A673 (cell line): ENCODE measurements around the gene KCNJ10. TPM values are rescaled to one million over a fixed set of nuclear protein-coding genes. Genes with fewer than 3 reads are reported as not detected.

ENCODE experiments used
- BruUV-seq: library from RNA; stranded (reverse); fragments of 400-500 nt; replicated peaks from 2 replicates; lab custom pipeline; 2021; lab: Mats Ljungman, UMichigan
- CTCF ChIA-PET: fragments of 300-600 bp; sonication (Branson Sonifier 250); formaldehyde crosslinking; loops from one replicate; lab custom pipeline; 2022; ENCODE audit warnings: antibody characterized with exemption; lab: Charles Lee
- POLR2A ChIA-PET: fragments of 300-600 bp; sonication (Branson Sonifier 250); formaldehyde crosslinking; loops from one replicate; lab custom pipeline; 2022; ENCODE audit warnings: antibody characterized with exemption; ENCODE audit not compliant: low non-redundant PET; lab: Charles Lee
- DNase-seq: peaks from one replicate; pipeline ENCODE4 v3.0.0-alpha.2; 2015; ENCODE audit warnings: low spot score
- H3K27ac ChIP-seq: fragments of 200-600 bp; sonication (generic); 2 replicates; pipeline ENCODE4 v1.5.1; 2016; ENCODE audit warnings: mixed run types, low read depth, mild to moderate bottlenecking, mixed read lengths, antibody characterized with exemption, low read length; ENCODE audit not compliant: poor library complexity, severe bottlenecking
- H3K27me3 ChIP-seq: fragments of 200-600 bp; sonication (generic); replicated peaks from 2 replicates; pipeline ENCODE4 v1.6.1; 2017; ENCODE audit warnings: mixed run types, low read depth, mild to moderate bottlenecking, mixed read lengths, antibody characterized with exemption, low read length; ENCODE audit not compliant: insufficient read depth, poor library complexity
- H3K36me3 ChIP-seq: fragments of 200-600 bp; sonication (generic); 2 replicates; pipeline ENCODE4 v1.6.1; 2016; ENCODE audit warnings: mixed run types, mild to moderate bottlenecking, mixed read lengths, antibody characterized with exemption, low read length; ENCODE audit not compliant: insufficient read depth, poor library complexity, severe bottlenecking
- H3K4me1 ChIP-seq: fragments of 200-600 bp; sonication (generic); 2 replicates; pipeline ENCODE4 v1.6.1; 2017; ENCODE audit warnings: mixed run types, mild to moderate bottlenecking, mixed read lengths, antibody characterized with exemption, low read length; ENCODE audit not compliant: insufficient read depth, poor library complexity, severe bottlenecking
- H3K4me3 ChIP-seq: fragments of 200-600 bp; sonication (generic); 2 replicates; pipeline ENCODE4 v1.5.1; 2016; ENCODE audit warnings: low read depth, mixed run types, mild to moderate bottlenecking, mixed read lengths, low read length; ENCODE audit not compliant: poor library complexity, severe bottlenecking
- H3K9me3 ChIP-seq: fragments of 200-600 bp; sonication (generic); 2 replicates; pipeline ENCODE4 v1.6.1; 2016; ENCODE audit warnings: mixed run types, low read depth, mild to moderate bottlenecking, mixed read lengths, antibody characterized with exemption, low read length; ENCODE audit not compliant: poor library complexity, severe bottlenecking
- CTCF ChIP-seq: fragments of 300-800, 200-600 bp; sonication (generic); conservative IDR thresholded peaks from 2 replicates; pipeline ENCODE4 v1.5.1; 2017; ENCODE audit warnings: low read depth, mild to moderate bottlenecking, antibody characterized with exemption, low read length, moderate library complexity, mixed read lengths
- EZH2 ChIP-seq: fragments of 200-600 bp; sonication (generic); IDR thresholded peaks from 2 replicates; pipeline ENCODE4 v1.6.1; 2017; ENCODE audit warnings: borderline replicate concordance, low read depth, mild to moderate bottlenecking, mixed read lengths, antibody characterized with exemption, low read length; ENCODE audit not compliant: poor library complexity, severe bottlenecking
- intact Hi-C: fragments of 100-400 bp; cut with micrococcal nuclease; formaldehyde crosslinking; loops from one replicate; pipeline ENCODE4 v1.10.0; 2022; ENCODE audit not compliant: unreplicated experiment
- total RNA-seq: library from RNA; stranded (reverse); gene quantifications from 2 replicates; pipeline ENCODE4 v1.2.3, GENCODE V29; 2021

KCNJ10 gene
- total RNA-seq, 1 experiment from 2014 or later: not detected

DNA sequence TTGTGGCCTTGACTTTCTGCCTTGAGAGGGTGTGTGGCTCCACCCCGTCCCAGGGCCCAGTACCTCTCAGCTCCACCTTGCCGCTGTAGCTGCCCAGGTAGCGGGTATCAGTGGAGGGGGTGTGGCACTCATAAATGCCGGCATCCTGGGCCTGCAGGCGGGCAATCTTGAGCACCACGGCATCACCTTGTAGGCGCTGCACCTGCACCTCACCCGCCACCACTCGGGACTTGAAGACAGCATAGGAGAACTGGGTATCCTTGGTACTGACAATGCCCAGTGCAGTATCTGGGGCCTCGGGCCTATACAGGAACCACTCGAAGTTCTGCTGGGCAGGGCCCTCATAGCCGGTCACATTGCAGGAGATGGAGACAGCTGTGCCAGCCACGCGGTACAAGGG, 24.8 kb upstream of the KCNJ10 start:
- ChIA-PET CTCF (no interaction called here), POLR2A (no interaction called here)
- H3K4me1 ChIP-seq: peaks cover 12% of the 10 kb centered on the region
- no peak overlapping the region for H3K27ac ChIP-seq
- H3K9me3 ChIP-seq: no peaks in the 10 kb centered on the region
- H3K4me3 ChIP-seq: no peak overlapping the region
- no peak for DNase-seq
- H3K36me3 ChIP-seq: no peaks in the 10 kb centered on the region
- TF ChIP-seq CTCF: no peak
- TF ChIP-seq EZH2: no peak
- no peaks in the 10 kb centered on the region for H3K27me3 ChIP-seq
- intact Hi-C loops: no loop called here
- BruUV-seq: no TSS peak

DNA sequence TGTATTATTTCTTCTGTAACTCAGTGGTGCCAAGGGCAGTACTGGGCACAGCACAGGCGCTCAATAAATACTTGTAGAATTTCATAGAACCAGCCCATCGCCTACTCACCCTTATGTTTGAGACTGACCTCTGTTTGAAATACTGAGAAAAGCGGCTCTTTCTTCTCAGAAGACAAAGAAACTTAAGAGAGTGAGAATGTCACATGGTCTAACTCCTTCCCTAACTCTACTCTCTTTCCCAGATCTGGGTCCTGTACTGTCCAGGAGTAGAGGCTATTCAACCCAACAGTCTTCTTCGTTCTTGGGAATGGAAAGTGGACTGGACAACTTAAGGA, 24.3 kb upstream of the KCNJ10 start:
- no peak overlapping the region for H3K4me3 ChIP-seq
- H3K36me3 ChIP-seq: no peaks in the 10 kb centered on the region
- CTCF ChIA-PET: no interaction called here
- intact Hi-C loops: no loop called here
- H3K9me3 ChIP-seq: no peaks in the 10 kb centered on the region
- no peak for DNase-seq
- H3K4me1 ChIP-seq: peaks cover 10% of the 10 kb centered on the region
- POLR2A ChIA-PET: no interaction called here
- BruUV-seq: no TSS peak
- H3K27me3 ChIP-seq: no peaks in the 10 kb centered on the region
- no peak overlapping the region for H3K27ac ChIP-seq
- TF ChIP-seq CTCF (no peak), EZH2 (no peak)

DNA sequence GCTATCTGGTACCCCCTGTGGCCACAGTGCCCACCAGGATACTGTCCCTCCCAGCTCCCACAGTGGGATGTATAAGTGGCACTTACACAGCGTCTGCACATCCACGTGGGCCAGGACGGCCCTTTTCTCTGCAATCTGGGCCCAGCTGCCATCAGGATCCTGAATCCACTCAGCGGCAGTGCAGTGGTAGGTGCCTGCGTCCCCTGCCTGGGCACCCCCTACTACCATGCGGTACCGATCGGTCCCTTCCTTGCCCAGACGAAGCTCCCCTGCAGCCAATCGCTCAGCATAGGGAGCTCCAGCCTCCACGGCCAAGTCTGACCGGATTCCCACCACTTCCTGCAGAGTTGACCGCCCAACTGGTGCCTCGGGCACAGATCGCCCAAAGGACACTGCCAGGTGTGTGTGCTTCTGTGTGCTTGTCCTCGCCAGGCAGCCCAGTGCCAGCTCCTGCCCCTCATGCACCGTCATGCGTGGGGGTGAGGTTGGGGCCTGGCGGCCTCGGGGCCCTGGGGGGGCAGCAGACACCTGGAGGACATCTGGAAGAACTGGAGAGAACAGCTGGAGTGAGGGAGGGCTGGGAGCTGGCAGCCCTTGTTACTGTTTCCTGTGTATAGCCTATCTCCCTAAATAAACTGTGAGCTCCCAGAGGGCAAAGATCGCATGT, 23.8 kb upstream of the KCNJ10 start:
- TF ChIP-seq CTCF (no peak), EZH2 (no peak)
- no TSS peak for BruUV-seq
- Histone ChIP-seq H3K27ac (no peak overlapping the region), H3K4me1 (peaks cover 7% of the 10 kb centered on the region), H3K27me3 (no peaks in the 10 kb centered on the region), H3K36me3 (no peaks in the 10 kb centered on the region), H3K4me3 (no peak overlapping the region), H3K9me3 (no peaks in the 10 kb centered on the region)
- ChIA-PET POLR2A (no interaction called here), CTCF (no interaction called here)
- intact Hi-C loops: no loop called here
- DNase-seq: no peak
